ENCODE results near the gene AGAP1. TPM values are rescaled to one million over a fixed set of nuclear protein-coding genes. Genes with fewer than 3 reads are reported as not detected.

The AGAP1 gene
- total RNA-seq, 1 experiment from 2014 or later = 25.8 TPM

DNA sequence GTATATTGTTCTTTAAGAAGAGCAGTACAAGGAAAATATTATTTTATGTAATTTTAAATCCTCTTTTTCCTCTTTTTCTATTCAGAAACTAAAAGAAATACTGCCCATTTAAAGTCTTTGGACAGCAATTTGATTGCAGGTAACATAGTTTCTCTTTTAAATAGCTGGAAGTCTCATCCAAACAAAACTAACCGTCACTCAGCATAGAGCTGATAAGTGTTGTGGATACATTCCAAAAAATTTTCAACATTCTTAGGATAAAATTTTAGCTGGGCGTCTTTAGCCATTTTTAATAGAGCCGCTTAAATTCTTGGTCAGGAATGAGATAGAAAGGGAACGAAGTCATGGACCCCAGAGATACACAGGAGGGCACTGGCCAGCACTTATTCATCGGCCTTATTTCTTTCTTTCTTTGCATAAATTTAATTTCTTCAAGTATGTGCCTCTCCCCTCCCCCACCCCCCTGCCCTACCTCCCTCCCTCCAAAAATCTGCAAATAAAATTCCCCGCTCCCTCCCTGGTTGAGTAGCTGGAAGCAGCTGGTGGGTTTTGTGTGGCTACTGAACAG is 592.6 kb downstream of the AGAP1 start:
- Histone ChIP-seq H3K9me3 (ENCODE audit: control insufficient read depth, low read depth, low read length) (no peaks in the 10 kb centered on the region), H3K9ac (ENCODE audit: extremely low read depth, insufficient read length, low read length) (no peak overlapping the region), H4K5ac (ENCODE audit: insufficient read length, low read depth, low read length) (no peak overlapping the region), H3K27ac (ENCODE audit: insufficient read length, low read depth, low read length) (no peak overlapping the region), H2BK5ac (ENCODE audit: insufficient read length, low read length) (no peak overlapping the region), H2BK20ac (ENCODE audit: low read depth, low read length, poor library complexity, severe bottlenecking) (no peak overlapping the region), H3T11ph (ENCODE audit: low read length) (no peak overlapping the region), H3K79me1 (ENCODE audit: insufficient read depth, low read depth, low read length, poor library complexity, severe bottlenecking) (no peaks in the 10 kb centered on the region), H4K20me1 (ENCODE audit: control insufficient read depth, insufficient read depth, insufficient read length) (no peaks in the 10 kb centered on the region), H2AK5ac (ENCODE audit: insufficient read length, low read length) (no peak overlapping the region), H2BK120ac (ENCODE audit: low read depth, low read length, poor library complexity, severe bottlenecking) (no peak overlapping the region), H3K4ac (ENCODE audit: low read depth, low read length) (no peak overlapping the region), H3K4me1 (ENCODE audit: insufficient read depth, low read length) (peaks cover 29% of the 10 kb centered on the region), H2BK15ac (ENCODE audit: low read depth, low read length) (no peak overlapping the region), H3K4me2 (ENCODE audit: insufficient read depth, insufficient read length, low read length) (peak overlapping the region; percentile 11), H3K23me2 (ENCODE audit: insufficient read length, low read depth, low read length, poor library complexity, severe bottlenecking) (no peaks in the 10 kb centered on the region), H2BK12ac (ENCODE audit: insufficient read length, low read depth, low read length) (no peak overlapping the region), H3K56ac (ENCODE audit: insufficient read length, low read depth, low read length) (no peak overlapping the region), H3K27me3 (ENCODE audit: insufficient read depth, low read length) (no peaks in the 10 kb centered on the region), H4K8ac (replicated peaks; ENCODE audit: insufficient read length, low read depth, low read length) (no peak overlapping the region), H3K23ac (ENCODE audit: insufficient read length, low read depth, low read length) (no peak overlapping the region), H4K91ac (ENCODE audit: insufficient read length, low read depth, low read length) (no peak overlapping the region), H3K14ac (ENCODE audit: insufficient read depth, low read length) (no peak overlapping the region), H3K18ac (ENCODE audit: insufficient read length, low read depth, low read length) (no peak overlapping the region), H2AFZ (ENCODE audit: low read length) (no peak overlapping the region), H3K79me2 (ENCODE audit: insufficient read depth, low read length) (no peaks in the 10 kb centered on the region)
- TF ChIP-seq, protein P1, sequence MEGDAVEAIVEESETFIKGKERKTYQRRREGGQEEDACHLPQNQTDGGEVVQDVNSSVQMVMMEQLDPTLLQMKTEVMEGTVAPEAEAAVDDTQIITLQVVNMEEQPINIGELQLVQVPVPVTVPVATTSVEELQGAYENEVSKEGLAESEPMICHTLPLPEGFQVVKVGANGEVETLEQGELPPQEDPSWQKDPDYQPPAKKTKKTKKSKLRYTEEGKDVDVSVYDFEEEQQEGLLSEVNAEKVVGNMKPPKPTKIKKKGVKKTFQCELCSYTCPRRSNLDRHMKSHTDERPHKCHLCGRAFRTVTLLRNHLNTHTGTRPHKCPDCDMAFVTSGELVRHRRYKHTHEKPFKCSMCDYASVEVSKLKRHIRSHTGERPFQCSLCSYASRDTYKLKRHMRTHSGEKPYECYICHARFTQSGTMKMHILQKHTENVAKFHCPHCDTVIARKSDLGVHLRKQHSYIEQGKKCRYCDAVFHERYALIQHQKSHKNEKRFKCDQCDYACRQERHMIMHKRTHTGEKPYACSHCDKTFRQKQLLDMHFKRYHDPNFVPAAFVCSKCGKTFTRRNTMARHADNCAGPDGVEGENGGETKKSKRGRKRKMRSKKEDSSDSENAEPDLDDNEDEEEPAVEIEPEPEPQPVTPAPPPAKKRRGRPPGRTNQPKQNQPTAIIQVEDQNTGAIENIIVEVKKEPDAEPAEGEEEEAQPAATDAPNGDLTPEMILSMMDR (conservative IDR thresholded peaks at IDR 0.05) = no peak
- H3K36me3 Mint-ChIP-seq (ENCODE audit: insufficient read depth in 1 of 3, low read depth in 3 of 3) = no peaks in the 10 kb centered on the region; a peak in 1 of 7 replicates
- H3K27ac Mint-ChIP-seq = peak overlapping the region in 2 of 3 experiments; percentile 86 to 96; a peak in 5 of 7 replicates
- H3K4me3 Mint-ChIP-seq = peak overlapping the region; percentile 48 to 59; a peak in 4 of 5 replicates
- H3K9me3 Mint-ChIP-seq = no peaks in the 10 kb centered on the region
- no CpG with 5 or more reads among the region's 6 CpGs for WGBS (ENCODE audit: extremely low coverage, insufficient read length, low lambda C conversion rate)
- DNase-seq = no peak
- H3K27me3 Mint-ChIP-seq (ENCODE audit: low read depth) = peaks cover 25% of the 10 kb centered on the region
- H3K4me1 Mint-ChIP-seq = peaks cover 60 to 66% of the 10 kb centered on the region in 2 experiments

Measured in H9 (cell line).